A549 (cell line): ENCODE data around the gene AGBL4. TPM values are rescaled to one million over a fixed set of nuclear protein-coding genes. Genes with fewer than 3 reads are reported as not detected.

ENCODE experiments used
- ATAC-seq, 2 experiments: fragments of 200-7000 bp in 1 of 2; fragments of >200 bp in 1 of 2; cut with Nextera tagmentation in 1 of 2; cut with Tn5 transposase in 1 of 2; 3 replicates each; pipeline versions ENCODE4 v1.8.0 to v1.9.1; 2018 to 2020; ENCODE audit warnings: mild to moderate bottlenecking in 1 of 2, moderate library complexity in 1 of 2
- CTCF ChIA-PET: fragments of 300-600 bp; sonication (Branson Sonifier 250); formaldehyde crosslinking; extraction: SDS; loops from one replicate; lab custom pipeline; 2021; ENCODE audit warnings: antibody characterized with exemption, inconsistent platforms; lab: Yijun Ruan, JAX
- POLR2A ChIA-PET: fragments of 350-600 bp; formaldehyde crosslinking; extraction: SDS; loops from one replicate; lab custom pipeline; 2021; ENCODE audit warnings: antibody characterized with exemption, inconsistent platforms; lab: Yijun Ruan, JAX
- DNase-seq, 2 experiments: peaks; one replicate each; pipeline versions ENCODE4 v3.0.0 to v3.0.0-alpha.2; 2011 to 2016; ENCODE audit warnings: low read depth in 1 of 2, low spot score in 1 of 2
- FAIRE-seq: peaks from 2 replicates; lab custom pipeline; 2011; peaks lifted over from hg19 to GRCh38; lab: Jason Lieb, UNC
- H3K27ac ChIP-seq, 2 experiments: fragments of >200 bp; sonication (Bioruptor Twin); formaldehyde crosslinking; 3 replicates each; pipeline ENCODE4 v1.5.1; 2016 to 2017
- H3K4me1 ChIP-seq: fragments of >200 bp; sonication (Bioruptor Twin); formaldehyde crosslinking; 3 replicates; pipeline ENCODE4 v1.6.1; 2016
- H3K4me2 ChIP-seq: fragments of >200 bp; sonication (Bioruptor Twin); formaldehyde crosslinking; 3 replicates; pipeline ENCODE4 v1.6.1; 2016
- H3K4me3 ChIP-seq: fragments of >200 bp; sonication (Bioruptor Twin); formaldehyde crosslinking; 3 replicates; pipeline ENCODE4 v1.5.1; 2016
- H3K9me3 ChIP-seq: fragments of >200 bp; sonication (Bioruptor Twin); formaldehyde crosslinking; 3 replicates; pipeline ENCODE4 v1.6.1; 2016
- ATOH8 ChIP-seq: fragments of 250-450 bp; sonication (Bioruptor Pico); IDR thresholded peaks from 2 replicates; pipeline ENCODE4 v1.5.0; 2020; ENCODE audit warnings: low read depth, mild to moderate bottlenecking, moderate library complexity
- BCL3 ChIP-seq: fragments of >200 bp; sonication (Bioruptor Twin); formaldehyde crosslinking; IDR thresholded peaks from 3 replicates; pipeline ENCODE4 v1.6.1; 2016
- CBX8 ChIP-seq: fragments of 200-600 bp; sonication (generic); IDR thresholded peaks from 2 replicates; pipeline ENCODE4 v1.6.1; 2016
- CHD4 ChIP-seq: fragments of 200-600 bp; sonication (generic); IDR thresholded peaks from 2 replicates; pipeline ENCODE4 v1.6.1; 2016; ENCODE audit warnings: antibody characterized with exemption, mild to moderate bottlenecking, borderline replicate concordance
- EHF ChIP-seq: fragments of 250-450 bp; sonication (Bioruptor Pico); IDR thresholded peaks from 2 replicates; pipeline ENCODE4 v1.5.0; 2020; ENCODE audit warnings: mild to moderate bottlenecking
- EHMT2 ChIP-seq: fragments of 200-600 bp; sonication (generic); IDR thresholded peaks from 2 replicates; pipeline ENCODE4 v1.6.1; 2016; ENCODE audit warnings: antibody characterized with exemption, low read depth, mild to moderate bottlenecking, moderate library complexity
- EP300 ChIP-seq, 2 experiments: fragments of >200 bp; sonication (Bioruptor Twin); formaldehyde crosslinking; IDR thresholded peaks; 2 replicates in 1 of 2; 3 replicates in 1 of 2; pipeline ENCODE4 v1.6.1; 2016 to 2017
- ESRRA ChIP-seq: fragments of 150-350 bp; IDR thresholded peaks from 2 replicates; pipeline ENCODE4 v1.6.1; 2014; ENCODE audit warnings: mild to moderate bottlenecking, low read length, borderline replicate concordance
- FOSB ChIP-seq: fragments of 250-450 bp; sonication (Bioruptor Pico); IDR thresholded peaks from 2 replicates; pipeline ENCODE4 v1.5.0; 2020; ENCODE audit warnings: mild to moderate bottlenecking, moderate library complexity
- HDAC2 ChIP-seq: fragments of 200-600 bp; sonication (generic); IDR thresholded peaks from 2 replicates; pipeline ENCODE4 v1.6.1; 2016
- HES2 ChIP-seq: fragments of >200 bp; sonication (Bioruptor Twin); formaldehyde crosslinking; IDR thresholded peaks from 2 replicates; pipeline ENCODE4 v1.6.1; 2016
- HOXA7 ChIP-seq: fragments of 250-450 bp; sonication (Bioruptor Pico); IDR thresholded peaks from 2 replicates; pipeline ENCODE4 v1.5.0; 2020; ENCODE audit warnings: mild to moderate bottlenecking, moderate library complexity
- HOXB13 ChIP-seq: fragments of 250-450 bp; sonication (Bioruptor Pico); IDR thresholded peaks from 2 replicates; pipeline ENCODE4 v1.5.0; 2020; ENCODE audit warnings: low read depth, mild to moderate bottlenecking, moderate library complexity
- JUN ChIP-seq, 2 experiments: fragments of >200 bp; sonication (Bioruptor Twin); formaldehyde crosslinking; IDR thresholded peaks; 2 replicates in 1 of 2; 3 replicates in 1 of 2; pipeline ENCODE4 v1.6.1; 2016 to 2017
- JUNB ChIP-seq: fragments of >200 bp; sonication (Bioruptor Twin); formaldehyde crosslinking; IDR thresholded peaks from 2 replicates; pipeline ENCODE4 v1.6.1; 2016
- MAX ChIP-seq: IDR thresholded peaks from 2 replicates; pipeline ENCODE4 v1.6.1; 2012
- MAZ ChIP-seq: fragments of 150-350 bp; IDR thresholded peaks from 2 replicates; pipeline ENCODE4 v1.6.1; 2014; ENCODE audit warnings: antibody characterized with exemption, low read depth, low read length, borderline replicate concordance
- MYC ChIP-seq: IDR thresholded peaks from 2 replicates; pipeline ENCODE4 v1.6.1; 2012; ENCODE audit warnings: mild to moderate bottlenecking, inconsistent platforms, low read length, improper control_type of control experiment, borderline replicate concordance
- NR3C1 ChIP-seq: fragments of >200 bp; sonication (Bioruptor Twin); formaldehyde crosslinking; IDR thresholded peaks from 3 replicates; pipeline ENCODE4 v1.6.1; 2017
- POLR2A ChIP-seq: IDR thresholded peaks from 2 replicates; pipeline ENCODE4 v1.6.1; 2012; ENCODE audit warnings: mild to moderate bottlenecking, low read length
- POLR2AphosphoS2 ChIP-seq: conservative IDR thresholded peaks from 2 replicates; pipeline ENCODE4 v1.6.1; 2012; ENCODE audit warnings: low read length, improper control_type of control experiment, inconsistent platforms
- RARB ChIP-seq: fragments of 250-450 bp; sonication (Bioruptor Pico); IDR thresholded peaks from 2 replicates; pipeline ENCODE4 v1.8.0; 2021; ENCODE audit warnings: mild to moderate bottlenecking, moderate library complexity
- REST ChIP-seq: fragments of 200-600 bp; sonication (generic); IDR thresholded peaks from 2 replicates; pipeline ENCODE4 v1.6.1; 2016; ENCODE audit warnings: antibody characterized with exemption, mild to moderate bottlenecking, moderate library complexity
- RFX5 ChIP-seq: fragments of 450-650 bp; IDR thresholded peaks from 2 replicates; pipeline ENCODE4 v1.7.1; 2014; ENCODE audit warnings: antibody characterized with exemption, mild to moderate bottlenecking, moderate library complexity
- SREBF2 ChIP-seq: fragments of 450-650 bp; IDR thresholded peaks from 2 replicates; pipeline ENCODE4 v1.6.1; 2014; ENCODE audit warnings: mild to moderate bottlenecking, moderate library complexity
- TFCP2L1 ChIP-seq: fragments of 250-450 bp; sonication (Bioruptor Pico); IDR thresholded peaks from 2 replicates; pipeline ENCODE4 v1.5.0; 2021; ENCODE audit warnings: mild to moderate bottlenecking
- TP53 ChIP-seq: fragments of 250-450 bp; sonication (Bioruptor Pico); IDR thresholded peaks from 2 replicates; pipeline ENCODE4 v1.5.0; 2021; ENCODE audit warnings: mild to moderate bottlenecking, moderate library complexity
- ZC3H11A ChIP-seq: fragments of 450-650 bp; IDR thresholded peaks from 2 replicates; pipeline ENCODE4 v1.6.1; 2014; ENCODE audit warnings: antibody characterized with exemption, mild to moderate bottlenecking
- ZFP36 ChIP-seq: fragments of 450-650 bp; IDR thresholded peaks from 2 replicates; pipeline ENCODE4 v1.6.1; 2014; ENCODE audit warnings: borderline replicate concordance; ENCODE audit not compliant: partially characterized antibody
- WGBS: methylation state at CpG from one replicate; pipeline ENCODE4 v1.1.6; 2017; ENCODE audit errors: missing lambda C conversion rate; 5-methylcytosine and 5-hydroxymethylcytosine counted together
- polyA plus RNA-seq, 4 experiments: library from polyadenylated mRNA; depleted of rRNA in 3 of 4; stranded (reverse); fragments of >200 nt; fragmentation: RNase III in 1 of 4; extraction: RNeasy Plus Mini Kit Qiagen cat#74134 plus additional on column Dnase treatment in 1 of 4; gene quantifications; 2 replicates in 3 of 4; 3 replicates in 1 of 4; pipeline ENCODE4 v1.2.3, GENCODE V29; 2011 to 2017

Gene AGBL4
- polyA plus RNA-seq, 2 of the 4 experiments (the other 2 are of a cell fraction): not detected

GRCh38 chr1:48936436-48936835 lies 1087.3 kb downstream of the AGBL4 start:
- H3K4me3 ChIP-seq: no peak overlapping the region
- WGBS: 14% methylated on average over 2 of the region's 2 CpGs
- DNase-seq: peak in 1 of 2 experiments; percentile 36
- TF ChIP-seq EHF: no peak
- TF ChIP-seq TP53: no peak
- TF ChIP-seq REST: no peak
- TF ChIP-seq ESRRA: no peak
- no peak for TF ChIP-seq JUNB
- TF ChIP-seq FOSB (CRISPR knock-in tag): no peak
- no peak for TF ChIP-seq ZC3H11A
- no peak for TF ChIP-seq CBX8
- no peak for TF ChIP-seq HES2
- no peak for TF ChIP-seq MAX
- TF ChIP-seq EHMT2: no peak
- no peak for TF ChIP-seq POLR2AphosphoS2
- no peak for TF ChIP-seq SREBF2
- TF ChIP-seq MAZ: no peak
- no peak for TF ChIP-seq NR3C1
- no peak for TF ChIP-seq HOXB13 (CRISPR knock-in tag)
- TF ChIP-seq, all 56 proteins: peak for 0
- ATAC-seq (no peak), FAIRE-seq (no peak)
- ChIA-PET POLR2A (no interaction called here), CTCF (interaction anchor here (0.9 kb wide), 1 partner anchor 66 kb away, joined by 3 read pairs; no protein-coding TSS in a partner anchor)
- Histone ChIP-seq H3K9me3 (no peaks in the 10 kb centered on the region), H3K4me1 (peaks cover 35% of the 10 kb centered on the region), H3K4me2 (peak overlapping the region; percentile 36), H3K27ac (peak overlapping the region; percentile 10 to 22; a peak in 1 of 6 replicates)

- no peaks in the 10 kb centered on the region for H3K9me3 ChIP-seq
- peak overlapping the region; percentile 77 to 78 for H3K27ac ChIP-seq
- no peak for ATAC-seq
- no peak for DNase-seq
- no peak for FAIRE-seq
- H3K4me1 ChIP-seq: peaks cover 34% of the 10 kb centered on the region
- no peak overlapping the region for H3K4me3 ChIP-seq
- TF ChIP-seq RARB (CRISPR knock-in tag) (no peak), JUN (IDR thresholded peaks at IDR 0.05) (no peak), EP300 (IDR thresholded peaks at IDR 0.05) (no peak), ZFP36 (no peak), TFCP2L1 (CRISPR knock-in tag) (no peak), REST (no peak), MYC (no peak), RFX5 (no peak), HDAC2 (no peak), BCL3 (no peak), HOXA7 (CRISPR knock-in tag) (no peak), CHD4 (no peak), ATOH8 (CRISPR knock-in tag) (no peak), JUNB (no peak), POLR2A (no peak)
- 31% methylated on average over 1 of the region's 1 CpG for WGBS
- POLR2A ChIA-PET: no interaction called here
- CTCF ChIA-PET: no interaction called here
- peak overlapping the region; percentile 77 for H3K4me2 ChIP-seq
Measured at GRCh38 chr1:48932366-48932765, 1091.4 kb downstream of the AGBL4 start.
